Right lobe of liver (tissue), 6 donors: ENCODE results near the gene GRAMD1C. TPM values are rescaled to one million over a fixed set of nuclear protein-coding genes. Genes with fewer than 3 reads are reported as not detected.
A peak's percentile ranks its signal among the peaks of the same experiment; 100 is the strongest.

Experiments
- ATAC-seq, 4 donors: fragments of 200-7000 bp; cut with Tn5 transposase; one replicate each; pipeline ENCODE4 v1.9.1; 2020; ENCODE audit warnings: mild to moderate bottlenecking in 4 of 4, moderate library complexity in 4 of 4
- DNase-seq, 3 donors: peaks; one replicate each; pipeline ENCODE4 v3.0.0-alpha.2; 2020
- H3K27ac ChIP-seq, 3 donors: fragments of 200-600 bp; one replicate each; pipeline ENCODE4 v1.8.0; 2022
- H3K27me3 ChIP-seq, 2 donors: fragments of 200-600 bp; one replicate each; pipeline ENCODE4 v1.8.0; 2022
- H3K36me3 ChIP-seq, 4 donors: fragments of 200-600 bp; sonication (generic) in 1 of 4; one replicate each; pipeline versions ENCODE4 v1.5.1 to v1.8.0; 2017 to 2022; ENCODE audit warnings: control low read depth in 1 of 4
- H3K4me1 ChIP-seq, 4 donors: fragments of 200-600 bp; sonication (generic) in 1 of 4; one replicate each; pipeline versions ENCODE4 v1.5.1 to v1.8.0; 2017 to 2022; ENCODE audit warnings: control low read depth in 1 of 4
- H3K4me3 ChIP-seq, 3 donors: fragments of 200-600 bp; one replicate each; pipeline ENCODE4 v1.8.0; 2022
- H3K9me3 ChIP-seq, 4 donors: fragments of 200-600 bp; sonication (generic) in 1 of 4; one replicate each; pipeline versions ENCODE4 v1.5.1 to v1.8.0; 2017 to 2022; ENCODE audit warnings: control low read depth in 1 of 4
- POLR2A ChIP-seq: fragments of 450-650 bp; IDR thresholded peaks from one replicate; pipeline ENCODE4 v1.6.1; 2017; ENCODE audit warnings: antibody characterized with exemption, mild to moderate bottlenecking
- WGBS: methylation state at CpG from one replicate; pipeline ENCODE4 v1.1.6; 2018; ENCODE audit warnings: low coverage, low lambda C conversion rate; ENCODE audit not compliant: insufficient coverage; ENCODE audit errors: missing lambda C conversion rate; 5-methylcytosine and 5-hydroxymethylcytosine counted together
- intact Hi-C, 2 donors: fragments of 100-400 bp; cut with DNase I; formaldehyde crosslinking; loops; one replicate each; pipeline versions ENCODE4 v1.11.2 to v1.14.1; 2022
- total RNA-seq, 6 experiments: library from RNA; depleted of rRNA in 2 of 6; stranded (reverse); fragments of >200 nt in 2 of 6; fragmentation: NEBNext Ultra II Directional in 3 of 6; extraction: Animal tissue kit (Norgen Biotek cat#: 25700) in 3 of 6; gene quantifications; one replicate each; pipeline versions ENCODE4 v1.1.0 to v1.2.4, GENCODE V29; 2016 to 2023
- TF ChIP-seq, protein P1 (sequence below), 4 donors: fragments of 200-600 bp in 3 of 4; fragments of 450-650 bp in 1 of 4; IDR thresholded peaks; one replicate each; pipeline versions ENCODE4 v1.5.1 to v1.8.0; 2016 to 2022; ENCODE audit warnings: antibody characterized with exemption in 4 of 4, mild to moderate bottlenecking in 2 of 4
- donor health status: DM: no; HTN: yes; CAD: no.
- donor health status: DM: no; HTN: no; CAD: no.
- donor health status: DM: no; HTN: no; CAD: no.
- donor health status: DM: no; HTN: yes; CAD: no.
- donor health status: DM: no; HTN: yes; CAD: no.

The GRAMD1C gene
- total RNA-seq, 6 experiments from 2014 or later: 7.6 to 16.9 (median 11.1) TPM

DNA sequence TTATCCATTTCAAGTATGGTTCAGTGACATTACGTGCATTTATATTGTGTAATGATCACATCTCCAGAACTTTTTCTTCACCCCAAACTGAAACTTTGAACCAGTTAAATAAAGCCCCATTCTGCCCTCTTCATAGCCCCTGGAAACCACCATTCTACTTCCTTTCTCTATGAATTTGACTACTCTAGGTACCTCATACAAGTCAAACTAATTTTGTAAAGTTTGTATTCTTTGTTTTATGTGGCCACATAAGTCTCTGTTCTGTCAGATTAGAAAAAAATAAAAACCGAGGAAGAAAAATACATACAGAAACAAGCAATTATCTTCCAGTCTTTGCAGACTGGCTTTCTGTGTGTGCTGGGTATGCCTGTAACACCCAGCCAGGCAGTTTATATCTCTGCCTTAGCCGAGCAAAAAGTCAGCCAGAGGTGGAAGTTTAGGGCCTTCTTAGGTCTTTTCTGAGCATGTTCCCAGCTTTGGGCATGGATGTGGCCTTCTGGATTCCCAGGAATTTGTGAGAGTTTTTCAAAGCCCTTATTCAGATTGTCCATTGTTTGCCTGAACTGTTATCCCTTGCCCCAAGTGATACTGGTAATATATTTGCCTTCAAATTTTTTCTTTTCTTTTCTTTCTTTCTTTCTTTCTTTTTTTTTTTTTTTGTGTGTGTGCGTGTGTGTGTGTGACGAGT, 6.0 kb upstream of the GRAMD1C start:
- no peak overlapping the region for H3K4me3 ChIP-seq
- no peak overlapping the region for H3K27ac ChIP-seq
- no peak for DNase-seq
- intact Hi-C loops: no loop called here
- H3K9me3 ChIP-seq: no peaks in the 10 kb centered on the region
- no peaks in the 10 kb centered on the region for H3K27me3 ChIP-seq
- ATAC-seq: no peak
- no peaks in the 10 kb centered on the region for H3K4me1 ChIP-seq
- TF ChIP-seq POLR2A: no peak
- TF ChIP-seq, protein P1, sequence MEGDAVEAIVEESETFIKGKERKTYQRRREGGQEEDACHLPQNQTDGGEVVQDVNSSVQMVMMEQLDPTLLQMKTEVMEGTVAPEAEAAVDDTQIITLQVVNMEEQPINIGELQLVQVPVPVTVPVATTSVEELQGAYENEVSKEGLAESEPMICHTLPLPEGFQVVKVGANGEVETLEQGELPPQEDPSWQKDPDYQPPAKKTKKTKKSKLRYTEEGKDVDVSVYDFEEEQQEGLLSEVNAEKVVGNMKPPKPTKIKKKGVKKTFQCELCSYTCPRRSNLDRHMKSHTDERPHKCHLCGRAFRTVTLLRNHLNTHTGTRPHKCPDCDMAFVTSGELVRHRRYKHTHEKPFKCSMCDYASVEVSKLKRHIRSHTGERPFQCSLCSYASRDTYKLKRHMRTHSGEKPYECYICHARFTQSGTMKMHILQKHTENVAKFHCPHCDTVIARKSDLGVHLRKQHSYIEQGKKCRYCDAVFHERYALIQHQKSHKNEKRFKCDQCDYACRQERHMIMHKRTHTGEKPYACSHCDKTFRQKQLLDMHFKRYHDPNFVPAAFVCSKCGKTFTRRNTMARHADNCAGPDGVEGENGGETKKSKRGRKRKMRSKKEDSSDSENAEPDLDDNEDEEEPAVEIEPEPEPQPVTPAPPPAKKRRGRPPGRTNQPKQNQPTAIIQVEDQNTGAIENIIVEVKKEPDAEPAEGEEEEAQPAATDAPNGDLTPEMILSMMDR (IDR thresholded peaks at IDR 0.05): no peak
- WGBS: 87% methylated on average over 5 of the region's 5 CpGs
- H3K36me3 ChIP-seq: no peaks in the 10 kb centered on the region

DNA sequence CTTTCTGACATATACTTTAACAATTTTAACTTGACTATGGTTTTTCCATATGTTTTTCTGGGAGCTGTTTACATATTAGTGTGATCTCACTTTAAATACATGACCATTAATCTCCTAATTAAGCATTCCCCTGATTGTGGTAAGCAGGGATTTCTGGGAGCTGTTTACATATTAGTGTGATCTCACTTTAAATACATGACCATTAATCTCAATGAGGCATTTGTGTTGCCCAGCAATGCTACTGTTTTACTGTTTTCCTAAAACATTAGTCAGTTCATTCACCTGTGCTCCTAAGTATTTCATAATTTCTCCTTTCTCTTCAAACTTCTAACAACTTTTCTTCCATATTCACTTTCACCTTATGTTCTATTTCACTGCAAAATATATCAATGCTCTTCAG, 3.6 kb upstream of the GRAMD1C start:
- Histone ChIP-seq H3K4me1 (no peaks in the 10 kb centered on the region), H3K27ac (peak overlapping the region; percentile 30 to 72 (median 30)), H3K36me3 (no peaks in the 10 kb centered on the region), H3K9me3 (no peaks in the 10 kb centered on the region), H3K27me3 (no peaks in the 10 kb centered on the region), H3K4me3 (no peak overlapping the region)
- TF ChIP-seq POLR2A: no peak
- ATAC-seq (peak in 3 of 4 donors; percentile 9 to 66 (median 45)), DNase-seq (no peak)
- intact Hi-C loops: no loop called here

DNA sequence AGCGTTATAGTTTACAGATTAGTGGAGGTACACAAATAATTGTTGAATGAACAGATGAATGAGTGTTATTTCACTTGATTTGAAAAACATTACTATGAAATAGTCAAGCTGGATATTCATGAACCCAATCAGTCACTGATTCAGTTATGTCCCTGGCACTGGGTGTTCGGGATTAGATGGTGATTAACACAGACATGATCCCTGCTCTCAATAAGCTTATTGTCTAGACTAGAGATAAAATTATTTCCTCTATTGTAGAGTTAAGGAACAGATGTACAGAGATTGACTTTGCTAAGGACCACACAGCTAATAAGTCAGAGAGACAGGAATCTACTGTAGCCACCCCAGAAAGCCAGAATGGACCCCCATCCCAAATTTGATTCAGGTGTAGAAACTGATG, 963 bp downstream of the GRAMD1C start:
- no peaks in the 10 kb centered on the region for H3K4me1 ChIP-seq
- H3K27ac ChIP-seq: no peak overlapping the region
- 40% methylated on average over 2 of the region's 2 CpGs for WGBS
- peak overlapping the region; percentile 61 to 67 (median 61) for H3K4me3 ChIP-seq
- DNase-seq (no peak), ATAC-seq (no peak)
- no peaks in the 10 kb centered on the region for H3K27me3 ChIP-seq
- H3K36me3 ChIP-seq: no peaks in the 10 kb centered on the region
- TF ChIP-seq, protein P1 (IDR thresholded peaks at IDR 0.05): no peak
- TF ChIP-seq POLR2A: no peak
- H3K9me3 ChIP-seq: no peaks in the 10 kb centered on the region
- intact Hi-C loops: no loop called here

DNA sequence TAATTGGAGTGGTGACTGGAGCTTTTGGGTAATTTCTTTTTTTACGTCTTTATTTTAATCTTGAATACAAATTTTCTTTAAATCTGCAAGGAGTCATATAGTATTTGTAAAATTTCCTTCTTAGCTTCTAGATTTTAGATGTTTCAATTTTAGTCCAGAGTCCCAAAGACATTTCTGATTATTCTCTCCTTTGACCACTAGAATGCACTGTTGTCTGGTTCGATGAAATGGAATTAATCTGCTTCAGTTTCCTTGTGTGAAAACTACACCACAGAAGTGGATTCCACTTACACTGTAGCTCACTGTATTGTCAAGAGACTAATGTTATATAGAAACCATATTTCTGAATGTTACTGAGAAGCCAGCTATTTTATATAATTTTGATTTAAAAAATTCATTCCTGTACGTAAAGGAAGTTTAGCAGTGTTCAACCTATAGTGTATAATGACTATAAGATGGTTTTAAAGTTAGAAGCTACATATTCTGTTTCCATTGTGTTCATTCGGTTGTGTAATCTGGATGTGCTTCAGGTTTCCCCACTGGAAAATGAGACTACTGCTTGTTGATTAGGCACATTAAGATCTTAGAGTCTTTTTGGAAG, 6.1 kb downstream of the GRAMD1C start:
- Histone ChIP-seq H3K36me3 (no peaks in the 10 kb centered on the region), H3K27ac (no peak overlapping the region), H3K4me3 (no peak overlapping the region), H3K27me3 (no peaks in the 10 kb centered on the region), H3K4me1 (peaks cover 0 to 15% (median 5%) of the 10 kb centered on the region in 4 donors), H3K9me3 (no peaks in the 10 kb centered on the region)
- no peak for TF ChIP-seq POLR2A
- TF ChIP-seq, protein P1 (IDR thresholded peaks at IDR 0.05): peak; percentile 65 to 81 (median 74)
- ATAC-seq: peak; percentile 89 to 93 (median 92)
- no peak for DNase-seq
- 22% methylated on average over 4 of the region's 4 CpGs for WGBS
- intact Hi-C loops: no loop called here

DNA sequence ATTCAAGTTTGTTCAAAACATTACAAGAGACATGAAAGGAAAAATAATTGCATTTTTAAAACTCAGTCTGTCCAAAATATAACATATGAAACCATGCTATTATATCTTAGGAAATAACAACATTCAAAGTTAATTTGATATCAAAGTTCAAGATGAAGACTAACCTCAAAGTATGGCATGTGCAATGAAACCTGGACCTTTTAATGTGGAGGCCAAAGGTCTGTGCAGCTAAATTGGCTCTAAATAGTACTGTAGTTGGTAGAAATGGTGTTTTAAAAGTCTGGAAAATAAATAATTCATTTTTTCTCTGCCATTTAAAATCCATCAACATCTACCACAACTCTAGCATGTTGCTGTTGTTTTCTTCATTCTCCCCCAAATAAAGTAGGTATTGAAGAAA, 8.7 kb downstream of the GRAMD1C start:
- H3K4me1 ChIP-seq: peaks cover 0 to 15% (median 5%) of the 10 kb centered on the region in 4 donors
- intact Hi-C loops: no loop called here
- peak overlapping the region in 2 of 3 donors; percentile 34 to 46 for H3K27ac ChIP-seq
- TF ChIP-seq POLR2A: no peak
- TF ChIP-seq, protein P1 (IDR thresholded peaks at IDR 0.05): no peak
- ATAC-seq: peak; percentile 63 to 80 (median 74)
- DNase-seq: no peak
- no peaks in the 10 kb centered on the region for H3K36me3 ChIP-seq
- H3K4me3 ChIP-seq: no peak overlapping the region
- no peaks in the 10 kb centered on the region for H3K27me3 ChIP-seq
- H3K9me3 ChIP-seq: no peaks in the 10 kb centered on the region
